ENCODE results near the gene SYT11. TPM values are rescaled to one million over a fixed set of nuclear protein-coding genes. Genes with fewer than 3 reads are reported as not detected.

Gene SYT11
- total and polyA plus RNA-seq, 2 experiments from 2014 or later, result 16.2 to 28.5 TPM

DNA sequence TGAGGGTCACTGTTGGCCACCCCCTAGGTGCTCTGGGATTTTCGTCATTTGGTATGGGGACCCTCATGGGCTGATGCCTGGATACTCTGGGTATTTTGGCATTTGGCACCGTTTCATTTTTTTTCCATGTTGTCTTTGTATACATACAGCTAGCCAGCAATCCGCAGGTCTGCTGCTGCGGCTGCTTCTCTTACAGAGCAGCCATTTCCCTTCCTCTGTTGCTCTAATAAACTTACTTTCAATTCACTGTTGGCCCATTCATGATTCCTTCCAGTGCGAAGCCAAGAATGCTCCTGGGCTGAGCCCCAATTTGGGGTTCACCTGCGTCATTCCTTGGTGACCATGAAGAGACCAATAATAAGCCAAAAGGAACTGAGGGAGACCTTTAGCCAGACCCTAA is 23.8 kb upstream of the SYT11 start:
- no peaks in the 10 kb centered on the region; the same call in 1 of the 2 replicates for H4K20me1 ChIP-seq (ENCODE audit: insufficient read depth)
- no peak overlapping the region for H3K4me2 ChIP-seq (ENCODE audit: unreplicated experiment)
- H3K36me3 ChIP-seq (ENCODE audit: low read depth), result no peaks in the 10 kb centered on the region
- H3F3A ChIP-seq (ENCODE audit: insufficient read depth), result peaks cover 11% of the 10 kb centered on the region; the same call in 1 of the 2 replicates
- H2AFZ ChIP-seq, result no peak overlapping the region
- peaks cover 6% of the 10 kb centered on the region; the same call in 1 of the 2 replicates for H3K4me1 ChIP-seq (ENCODE audit: insufficient read depth)
- no peak for TF ChIP-seq EZH2 (IDR thresholded peaks at IDR 0.05; ENCODE audit: insufficient read depth, poor library complexity, severe bottlenecking)
- H3K27me3 ChIP-seq (replicated peaks; ENCODE audit: insufficient read depth), result no peaks in the 10 kb centered on the region
- H3K79me2 ChIP-seq (ENCODE audit: insufficient read depth), result peaks cover 93% of the 10 kb centered on the region
- no peak overlapping the region for H3K4me3 ChIP-seq
- no peak for DNase-seq
- no peak overlapping the region for H3K27ac ChIP-seq
- H3K9me3 ChIP-seq (ENCODE audit: low read depth), result no peaks in the 10 kb centered on the region
- 97 to 99% methylated on average over 6 of the region's 6 CpGs for WGBS, 2 experiments (ENCODE audit: low coverage in 1 of 2, low lambda C conversion rate in 2 of 2, missing lambda C conversion rate in 2 of 2)
- no peak overlapping the region for H3K9ac ChIP-seq
- in situ Hi-C loops (cut with MboI), result no loop called here
- H3K9me2 ChIP-seq (ENCODE audit: insufficient read depth), result no peaks in the 10 kb centered on the region

DNA sequence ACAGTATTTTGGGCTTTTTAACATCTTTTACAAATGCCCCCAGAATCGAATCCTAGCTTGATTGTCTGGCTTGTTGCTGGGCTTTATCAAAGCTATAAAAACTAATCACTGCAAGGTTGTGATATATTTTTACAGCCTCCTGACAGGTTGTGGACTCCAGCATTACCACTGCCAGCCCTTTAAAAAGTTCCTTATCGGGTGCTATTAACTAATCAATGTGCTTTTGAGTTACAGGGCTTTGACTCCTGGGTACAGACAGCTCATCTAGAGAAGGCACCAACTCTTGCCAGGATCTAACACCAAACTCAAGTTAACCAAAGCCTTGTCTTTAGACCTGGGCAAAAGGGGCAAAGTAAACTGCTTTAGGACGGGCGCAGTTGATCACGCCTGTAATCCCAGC is 19.0 kb upstream of the SYT11 start:
- Histone ChIP-seq H3K4me2 (ENCODE audit: unreplicated experiment) (no peak overlapping the region), H3F3A (ENCODE audit: insufficient read depth) (no peaks in the 10 kb centered on the region), H3K9me3 (ENCODE audit: low read depth) (no peaks in the 10 kb centered on the region), H3K27me3 (replicated peaks; ENCODE audit: insufficient read depth) (no peaks in the 10 kb centered on the region), H3K4me3 (no peak overlapping the region), H3K79me2 (ENCODE audit: insufficient read depth) (peaks cover 100% of the 10 kb centered on the region), H3K27ac (no peak overlapping the region), H3K9me2 (ENCODE audit: insufficient read depth) (no peaks in the 10 kb centered on the region), H3K4me1 (ENCODE audit: insufficient read depth) (0 out of 2 replicates have a peak, but pooled peaks cover 6% of the 10 kb centered on the region), H3K9ac (no peak overlapping the region), H2AFZ (no peak overlapping the region), H3K36me3 (ENCODE audit: low read depth) (peaks cover 6% of the 10 kb centered on the region; the same call in 1 of the 2 replicates), H4K20me1 (ENCODE audit: insufficient read depth) (no peaks in the 10 kb centered on the region; the same call in 1 of the 2 replicates)
- DNase-seq, result no peak
- TF ChIP-seq EZH2 (IDR thresholded peaks at IDR 0.05; ENCODE audit: insufficient read depth, poor library complexity, severe bottlenecking) (no peak), EZH2phosphoT487 (IDR thresholded peaks at IDR 0.05; ENCODE audit: insufficient read depth, low read depth) (no peak)
- WGBS, 2 experiments (ENCODE audit: low coverage in 1 of 2, low lambda C conversion rate in 2 of 2, missing lambda C conversion rate in 2 of 2), result 89 to 91% methylated on average over 5 of the region's 5 CpGs
- in situ Hi-C loops (cut with MboI), result no loop called here

DNA sequence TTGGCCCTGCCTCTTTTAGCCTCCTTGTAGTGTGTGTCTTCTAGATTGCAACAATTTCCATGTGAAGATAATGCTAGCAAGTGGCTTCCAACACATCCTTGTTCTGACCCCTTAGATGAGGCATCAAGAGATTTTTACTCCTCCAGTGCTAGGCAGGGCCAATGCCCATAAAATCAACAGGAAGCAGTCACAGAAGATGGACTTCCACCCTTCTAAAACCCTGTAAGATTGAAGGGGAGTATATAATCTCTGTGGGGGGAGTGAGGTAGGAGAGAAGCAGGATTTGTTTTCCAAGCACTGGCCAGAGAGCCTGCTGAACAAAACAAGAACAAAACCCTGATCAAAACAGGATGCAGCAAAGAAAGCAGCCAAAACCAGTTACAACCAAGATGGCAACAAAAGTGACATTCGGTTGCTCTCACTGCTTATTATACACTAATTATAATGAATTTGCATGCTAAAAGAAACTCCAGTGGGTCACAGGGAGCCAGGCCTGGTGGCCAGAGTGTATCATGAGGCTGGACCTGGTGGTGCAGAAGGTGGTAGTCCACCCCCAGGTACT is 14.4 kb upstream of the SYT11 start:
- 50 to 67% methylated on average over 1 of the region's 1 CpG for WGBS, 2 experiments (ENCODE audit: low coverage in 1 of 2, low lambda C conversion rate in 2 of 2, missing lambda C conversion rate in 2 of 2)
- H3K4me1 ChIP-seq (ENCODE audit: insufficient read depth), result 0 out of 2 replicates have a peak, but pooled peaks cover 6% of the 10 kb centered on the region
- H3K9me3 ChIP-seq (ENCODE audit: low read depth), result no peaks in the 10 kb centered on the region
- peaks cover 100% of the 10 kb centered on the region for H3K79me2 ChIP-seq (ENCODE audit: insufficient read depth)
- in situ Hi-C loops (cut with MboI), result no loop called here
- H3K4me2 ChIP-seq (ENCODE audit: unreplicated experiment), result no peak overlapping the region
- H3K36me3 ChIP-seq (ENCODE audit: low read depth), result peaks cover 12% of the 10 kb centered on the region; the same call in 1 of the 2 replicates
- no peak overlapping the region for H3K9ac ChIP-seq
- H2AFZ ChIP-seq, result no peak overlapping the region
- no peaks in the 10 kb centered on the region; the same call in 1 of the 2 replicates for H4K20me1 ChIP-seq (ENCODE audit: insufficient read depth)
- H3K27me3 ChIP-seq (replicated peaks; ENCODE audit: insufficient read depth), result no peaks in the 10 kb centered on the region
- TF ChIP-seq EZH2phosphoT487 (IDR thresholded peaks at IDR 0.05; ENCODE audit: insufficient read depth, low read depth), result no peak
- no peak for TF ChIP-seq EZH2 (IDR thresholded peaks at IDR 0.05; ENCODE audit: insufficient read depth, poor library complexity, severe bottlenecking)
- H3K4me3 ChIP-seq, result no peak overlapping the region
- no peaks in the 10 kb centered on the region for H3F3A ChIP-seq (ENCODE audit: insufficient read depth)
- H3K9me2 ChIP-seq (ENCODE audit: insufficient read depth), result no peaks in the 10 kb centered on the region
- DNase-seq, result no peak
- no peak overlapping the region for H3K27ac ChIP-seq

DNA sequence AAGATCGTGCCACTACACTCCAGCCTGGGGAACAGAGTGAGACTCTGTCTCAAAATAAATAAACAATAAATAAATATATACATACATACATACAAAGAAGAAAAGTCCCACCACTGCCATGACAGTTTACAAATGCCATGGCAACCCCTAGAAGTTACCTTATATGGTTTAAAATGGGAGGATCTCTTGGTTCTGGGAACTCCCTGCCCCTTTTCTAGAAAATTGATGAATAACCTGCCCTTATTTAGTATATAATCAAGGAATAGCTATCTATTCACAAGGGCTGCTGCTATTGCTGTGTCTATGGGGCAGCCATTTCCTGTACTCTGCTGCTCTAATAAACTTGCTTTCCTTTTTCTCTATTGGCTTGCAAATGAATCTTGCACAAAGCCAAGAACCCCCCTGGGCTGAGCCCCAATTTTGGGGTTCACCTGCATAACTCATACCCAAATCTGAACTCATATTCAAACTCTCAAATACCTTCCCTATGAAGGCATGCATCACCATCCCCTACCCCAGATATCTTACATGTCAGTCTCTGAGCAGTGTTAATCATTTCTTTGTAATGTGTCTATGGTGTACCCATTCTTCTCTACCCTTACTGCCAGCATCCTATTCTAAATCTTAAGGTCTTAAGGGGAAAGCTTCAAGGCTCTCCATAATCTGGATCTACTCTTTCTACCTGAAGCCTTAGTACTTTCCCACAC is 11.4 kb upstream of the SYT11 start:
- H3K9me2 ChIP-seq (ENCODE audit: insufficient read depth), result no peaks in the 10 kb centered on the region
- peaks cover 17% of the 10 kb centered on the region for H3K36me3 ChIP-seq (ENCODE audit: low read depth)
- no peak overlapping the region for H3K4me3 ChIP-seq
- H2AFZ ChIP-seq, result no peak overlapping the region
- no peak for DNase-seq
- H3F3A ChIP-seq (ENCODE audit: insufficient read depth), result no peaks in the 10 kb centered on the region
- no peak overlapping the region for H3K27ac ChIP-seq
- H3K9me3 ChIP-seq (ENCODE audit: low read depth), result no peaks in the 10 kb centered on the region
- no peaks in the 10 kb centered on the region for H3K27me3 ChIP-seq (replicated peaks; ENCODE audit: insufficient read depth)
- in situ Hi-C loops (cut with MboI), result no loop called here
- TF ChIP-seq EZH2 (IDR thresholded peaks at IDR 0.05; ENCODE audit: insufficient read depth, poor library complexity, severe bottlenecking), result no peak
- no peak for TF ChIP-seq EZH2phosphoT487 (IDR thresholded peaks at IDR 0.05; ENCODE audit: insufficient read depth, low read depth)
- H3K9ac ChIP-seq, result no peak overlapping the region
- 100% methylated on average over 1 of the region's 1 CpG for WGBS, 2 experiments (ENCODE audit: low coverage in 1 of 2, low lambda C conversion rate in 2 of 2, missing lambda C conversion rate in 2 of 2)
- peaks cover 100% of the 10 kb centered on the region for H3K79me2 ChIP-seq (ENCODE audit: insufficient read depth)
- 0 out of 2 replicates have a peak, but pooled peaks cover 5% of the 10 kb centered on the region for H3K4me1 ChIP-seq (ENCODE audit: insufficient read depth)
- no peak overlapping the region for H3K4me2 ChIP-seq (ENCODE audit: unreplicated experiment)
- no peaks in the 10 kb centered on the region; the same call in 1 of the 2 replicates for H4K20me1 ChIP-seq (ENCODE audit: insufficient read depth)
